GM12878 (cell line): ENCODE measurements around the gene SYPL1. TPM values are rescaled to one million over a fixed set of nuclear protein-coding genes. Genes with fewer than 3 reads are reported as not detected.

Experiments used
- ATAC-seq: fragments of 200-7000 bp; cut with Tn5 transposase; 3 replicates; pipeline ENCODE4 v1.9.1; 2020; ENCODE audit warnings: mild to moderate bottlenecking, moderate library complexity
- BruUV-seq: library from RNA; stranded (reverse); fragments of 400-500 nt; replicated peaks from 2 replicates; lab custom pipeline; 2021; lab: Mats Ljungman, UMichigan
- CTCF ChIA-PET: fragments of 300-600 bp; sonication (Branson Sonifier 250); formaldehyde crosslinking; extraction: SDS; loops from one replicate; lab custom pipeline; 2021; ENCODE audit warnings: inconsistent platforms; lab: Yijun Ruan, JAX
- POLR2A ChIA-PET: fragments of 350-600 bp; formaldehyde crosslinking; extraction: SDS; loops from one replicate; lab custom pipeline; 2021; ENCODE audit warnings: inconsistent platforms; lab: Charles Lee
- RAD21 ChIA-PET: fragments of 300-600 bp; sonication (Branson Sonifier 250); formaldehyde crosslinking; loops from one replicate; lab custom pipeline; 2023; ENCODE audit warnings: antibody characterized with exemption; ENCODE audit not compliant: unreplicated experiment; lab: Charles Lee
- SMC1A ChIA-PET: fragments of 300-600 bp; sonication (Branson Sonifier 250); formaldehyde crosslinking; loops from one replicate; lab custom pipeline; 2023; ENCODE audit not compliant: unreplicated experiment, uncharacterized antibody; lab: Charles Lee
- DNase-seq: peaks from one replicate; pipeline ENCODE4 v3.0.0-alpha.2; 2011; ENCODE audit warnings: low read depth, low spot score
- FAIRE-seq: peaks from 3 replicates; lab custom pipeline; 2011; peaks lifted over from hg19 to GRCh38; lab: Jason Lieb, UNC
- H2AFZ ChIP-seq: 2 replicates; pipeline ENCODE4 v1.6.0; 2011; ENCODE audit warnings: low read depth, low read length, control low read depth; ENCODE audit not compliant: control insufficient read depth
- H3K27ac ChIP-seq: 2 replicates; pipeline ENCODE4 v1.5.1; 2011; ENCODE audit warnings: control low read depth; ENCODE audit not compliant: control insufficient read depth, insufficient read depth
- H3K27me3 ChIP-seq, 2 experiments: replicated peaks in 1 of 2; 2 replicates each; pipeline versions ENCODE4 v1.6.0 to v1.6.1; 2011; ENCODE audit warnings: low read length in 1 of 2; ENCODE audit not compliant: control insufficient read depth in 2 of 2, insufficient read depth in 2 of 2
- H3K36me3 ChIP-seq, 2 experiments: 2 replicates each; pipeline ENCODE4 v1.5.1; 2011; ENCODE audit warnings: low read length in 1 of 2; ENCODE audit not compliant: control insufficient read depth in 2 of 2, insufficient read depth in 2 of 2
- H3K4me1 ChIP-seq: 2 replicates; pipeline ENCODE4 v1.6.1; 2011; ENCODE audit warnings: mild to moderate bottlenecking, low read length, moderate library complexity, mixed read lengths; ENCODE audit not compliant: control insufficient read depth, insufficient read depth
- H3K4me2 ChIP-seq: 2 replicates; pipeline ENCODE4 v1.6.0; 2011; ENCODE audit warnings: control low read depth; ENCODE audit not compliant: control insufficient read depth, insufficient read depth
- H3K4me3 ChIP-seq: fragments of 200-600 bp; sonication (generic); 2 replicates; pipeline ENCODE4 v1.5.1; 2016
- H3K79me2 ChIP-seq: 2 replicates; pipeline ENCODE4 v1.6.0; 2011; ENCODE audit warnings: low read length; ENCODE audit not compliant: control insufficient read depth, insufficient read depth
- H3K9ac ChIP-seq: 2 replicates; pipeline ENCODE4 v1.8.0; 2011; ENCODE audit warnings: low read length, control low read depth, mixed read lengths; ENCODE audit not compliant: control insufficient read depth, insufficient read depth
- H3K9me3 ChIP-seq: replicated peaks from 3 replicates; pipeline ENCODE4 v1.5.1; 2011; ENCODE audit warnings: mild to moderate bottlenecking, low read length; ENCODE audit not compliant: control insufficient read depth, insufficient read depth
- H4K20me1 ChIP-seq: 2 replicates; pipeline ENCODE4 v1.6.0; 2011; ENCODE audit not compliant: control insufficient read depth, insufficient read depth
- ATF7 ChIP-seq: fragments of 450-650 bp; IDR thresholded peaks from 2 replicates; pipeline ENCODE4 v1.6.1; 2016; ENCODE audit warnings: low read depth, mild to moderate bottlenecking
- CHD2 ChIP-seq: IDR thresholded peaks from 2 replicates; pipeline ENCODE4 v1.6.1; 2011; ENCODE audit warnings: low read depth, low read length, improper control_type of control experiment, borderline replicate concordance
- HSF1 ChIP-seq: fragments of 150-350 bp; IDR thresholded peaks from 2 replicates; pipeline ENCODE4 v1.6.1; 2014; ENCODE audit warnings: mild to moderate bottlenecking, low read depth, low read length
- JUND ChIP-seq: IDR thresholded peaks from 2 replicates; pipeline ENCODE4 v1.6.1; 2012; ENCODE audit warnings: low read depth, mild to moderate bottlenecking, low read length, improper control_type of control experiment, moderate library complexity
- RFX5 ChIP-seq: IDR thresholded peaks from 2 replicates; pipeline ENCODE4 v1.6.1; 2011; ENCODE audit warnings: low read depth, low read length, improper control_type of control experiment
- SPI1 ChIP-seq: IDR thresholded peaks from 2 replicates; pipeline ENCODE4 v1.6.1; 2011; ENCODE audit warnings: low read depth, mild to moderate bottlenecking, low read length, moderate library complexity, borderline replicate concordance; ENCODE audit not compliant: insufficient read depth
- SREBF2 ChIP-seq: IDR thresholded peaks from 2 replicates; pipeline ENCODE4 v1.6.1; 2012; ENCODE audit warnings: mild to moderate bottlenecking, low read length
- ZBTB33 ChIP-seq: fragments of 450-650 bp; IDR thresholded peaks from 2 replicates; pipeline ENCODE4 v1.6.1; 2017; ENCODE audit warnings: mild to moderate bottlenecking
- WGBS: methylation state at CpG from one replicate; pipeline ENCODE4 v1.1.6; 2016; ENCODE audit warnings: low lambda C conversion rate; ENCODE audit not compliant: insufficient replicate concordance, insufficient coverage; ENCODE audit errors: missing lambda C conversion rate; 5-methylcytosine and 5-hydroxymethylcytosine counted together
- in situ Hi-C: fragments of 300-500 bp; cut with MboI; formaldehyde crosslinking; loops from 9 replicates; pipeline ENCODE4 v1.14.3; 2018; ENCODE audit warnings: mixed read lengths
- intact Hi-C: fragments of 100-400 bp; cut with micrococcal nuclease; formaldehyde crosslinking; loops from one replicate; pipeline ENCODE4 v1.14.2; 2022; ENCODE audit not compliant: unreplicated experiment
- polyA plus RNA-seq, 11 experiments: library from polyadenylated mRNA; depleted of rRNA in 4 of 11; unstranded in 6 of 11; stranded (reverse) in 5 of 11; fragments of >200 nt; fragmentation: Nextera tagmentation in 4 of 11; fragmentation: Illumina TruSeq in 1 of 11; extraction: Ambion mirVana in 4 of 11; extraction: Trizol in 1 of 11; gene quantifications; 1 replicate in 1 of 11; 2 replicates in 10 of 11; pipeline versions ENCODE4 v1.2.1 to v1.2.3, GENCODE V29; 2011 to 2016; ENCODE audit warnings: inconsistent platforms in 2 of 11, missing spikeins in 2 of 11, low read depth in 1 of 11
- total RNA-seq, 4 experiments: library from RNA; depleted of rRNA in 3 of 4; stranded (reverse); fragments of >200 nt in 3 of 4; fragmentation: Illumina TruSeq in 1 of 4; extraction: Trizol in 1 of 4; gene quantifications; 2 replicates each; pipeline versions ENCODE4 v1.2.1 to v1.2.3, GENCODE V29; 2013 to 2021

The SYPL1 gene
- total and polyA plus RNA-seq, 10 of the 15 experiments (the other 5 are each of a cell fraction or from before 2014, with no cell fraction given) = 34.5 to 177 (median 87.3) TPM

GRCh38 chr7:106065575-106066500 is 46.3 kb downstream of the SYPL1 start:
- in situ Hi-C loops (no loop called here), intact Hi-C loops (no loop called here)
- Histone ChIP-seq H3K4me1 (peaks cover 61% of the 10 kb centered on the region), H4K20me1 (no peaks in the 10 kb centered on the region), H2AFZ (no peak overlapping the region), H3K36me3 (no peaks in the 10 kb centered on the region), H3K9me3 (peaks cover 13% of the 10 kb centered on the region; the same call in 2 of the 3 replicates), H3K27ac (no peak overlapping the region), H3K9ac (no peak overlapping the region), H3K4me3 (no peak overlapping the region), H3K27me3 (no peaks in the 10 kb centered on the region), H3K79me2 (no peaks in the 10 kb centered on the region; the same call in 1 of the 2 replicates), H3K4me2 (no peak overlapping the region)
- ChIA-PET POLR2A (no interaction called here), SMC1A (interaction anchor here (0.6 to 1.4 kb wide), 5 partner anchors 7 to 38 kb away, joined by 3 to 4 read pairs (median 3); no protein-coding TSS in a partner anchor), CTCF (interaction anchor here (1.8 kb wide), 1 partner anchor 88 kb away, joined by 5 read pairs; no protein-coding TSS in a partner anchor), RAD21 (no interaction called here)
- FAIRE-seq = no peak
- ATAC-seq = no peak
- WGBS = 88% methylated on average over 26 of the region's 26 CpGs
- TF ChIP-seq RFX5 = no peak
- no peak for DNase-seq
- no TSS peak for BruUV-seq

- ChIA-PET POLR2A (no interaction called here), CTCF (interaction anchor here (1.8 kb wide), 1 partner anchor 89 kb away, joined by 5 read pairs; no protein-coding TSS in a partner anchor), RAD21 (interaction anchor here (0.9 kb wide), 1 partner anchor 89 kb away, joined by 4 read pairs; no protein-coding TSS in a partner anchor), SMC1A (interaction anchor here (1.2 to 1.4 kb wide), 2 partner anchors 36 to 38 kb away, joined by 3 to 4 read pairs; no protein-coding TSS in a partner anchor)
- H3K27me3 ChIP-seq = no peaks in the 10 kb centered on the region
- peaks cover 18% of the 10 kb centered on the region; the same call in 2 of the 3 replicates for H3K9me3 ChIP-seq
- H3K36me3 ChIP-seq = no peaks in the 10 kb centered on the region
- BruUV-seq = no TSS peak
- ATAC-seq (no peak), DNase-seq (no peak), FAIRE-seq (no peak)
- H4K20me1 ChIP-seq = no peaks in the 10 kb centered on the region
- H3K4me1 ChIP-seq = peaks cover 61% of the 10 kb centered on the region
- intact Hi-C loops = no loop called here
- H3K4me3 ChIP-seq = no peak overlapping the region
- 97% methylated on average over 14 of the region's 14 CpGs for WGBS
- H3K4me2 ChIP-seq = no peak overlapping the region
- in situ Hi-C loops = no loop called here
- H3K27ac ChIP-seq = peak overlapping the region; percentile 5; the same call in 1 of the 2 replicates
- H3K9ac ChIP-seq = no peak overlapping the region
- no peak overlapping the region for H2AFZ ChIP-seq
- no peaks in the 10 kb centered on the region for H3K79me2 ChIP-seq
- TF ChIP-seq ZBTB33 (no peak), CHD2 (no peak), SREBF2 (no peak), HSF1 (no peak), SPI1 (no peak), ATF7 (no peak), JUND (no peak)
Observed at GRCh38 chr7:106064771-106065574, 47.1 kb downstream of the SYPL1 start.
